HAP-1 (cell line): Measurements from ENCODE around the gene EDC4.

Experiments
- DNase-seq, 2 experiments: peaks; one replicate each; pipeline ENCODE4 v3.0.0-alpha.2; 2016 to 2020; ENCODE audit warnings: low spot score in 2 of 2
- H3K27me3 ChIP-seq: fragments of 250-450 bp; sonication (Bioruptor Pico); 2 replicates; pipeline ENCODE4 v1.5.1; 2020; ENCODE audit warnings: low read depth, mild to moderate bottlenecking, moderate library complexity
- H3K36me3 ChIP-seq: fragments of 250-450 bp; sonication (Bioruptor Pico); replicated peaks from 2 replicates; pipeline ENCODE4 v1.5.1; 2020; ENCODE audit warnings: mild to moderate bottlenecking
- H3K4me1 ChIP-seq: fragments of 250-450 bp; sonication (Bioruptor Pico); 2 replicates; pipeline ENCODE4 v1.5.1; 2020; ENCODE audit warnings: mild to moderate bottlenecking
- H3K4me3 ChIP-seq: fragments of 250-450 bp; sonication (Bioruptor Pico); 2 replicates; pipeline ENCODE4 v1.5.1; 2020; ENCODE audit warnings: mild to moderate bottlenecking, moderate library complexity
- H3K9me3 ChIP-seq: fragments of 250-450 bp; sonication (Bioruptor Pico); 2 replicates; pipeline ENCODE4 v1.5.1; 2020; ENCODE audit warnings: mild to moderate bottlenecking, moderate library complexity
- in situ Hi-C: fragments of 300-500 bp; cut with MboI; formaldehyde crosslinking; loops from 3 replicates; pipeline ENCODE4 v1.14.3; 2020; ENCODE audit warnings: low sequenced_read_pairs, inconsistent platforms, mixed read lengths

The EDC4 gene

GRCh38 chr16:67842509-67843342 lies 30.1 kb upstream of the EDC4 start:
- peak; percentile 39 to 73 for DNase-seq

GRCh38 chr16:67843343-67843765 lies 29.5 kb upstream of the EDC4 start:
- in situ Hi-C loops = no loop called here
- no peaks in the 10 kb centered on the region for H3K27me3 ChIP-seq
- peaks cover 44% of the 10 kb centered on the region for H3K4me1 ChIP-seq
- H3K36me3 ChIP-seq = peaks cover 11% of the 10 kb centered on the region; the same call in 1 of the 2 replicates
- DNase-seq = peak in 1 of 2 experiments; percentile 6
- no peaks in the 10 kb centered on the region for H3K9me3 ChIP-seq
- peak overlapping the region; percentile 89 for H3K4me3 ChIP-seq

More at GRCh38 chr16:67842509-67843342, 30.1 kb upstream of the EDC4 start:
- peaks cover 38% of the 10 kb centered on the region for H3K4me1 ChIP-seq
- in situ Hi-C loops = no loop called here
- peaks cover 11% of the 10 kb centered on the region; the same call in 1 of the 2 replicates for H3K36me3 ChIP-seq
- H3K4me3 ChIP-seq = peak overlapping the region; percentile 89
- no peaks in the 10 kb centered on the region for H3K9me3 ChIP-seq
- no peaks in the 10 kb centered on the region for H3K27me3 ChIP-seq

GRCh38 chr16:67844497-67844896 lies 28.4 kb upstream of the EDC4 start:
- peak overlapping the region; percentile 89; the same call in 1 of the 2 replicates for H3K4me3 ChIP-seq
- H3K27me3 ChIP-seq = no peaks in the 10 kb centered on the region
- peaks cover 21% of the 10 kb centered on the region for H3K36me3 ChIP-seq
- DNase-seq = peak; percentile 8 to 47
- in situ Hi-C loops = no loop called here
- no peaks in the 10 kb centered on the region for H3K9me3 ChIP-seq
- peaks cover 47% of the 10 kb centered on the region for H3K4me1 ChIP-seq

GRCh38 chr16:67845291-67846062 lies 27.4 kb upstream of the EDC4 start:
- Histone ChIP-seq H3K27me3 (no peaks in the 10 kb centered on the region), H3K9me3 (no peaks in the 10 kb centered on the region), H3K36me3 (peaks cover 27% of the 10 kb centered on the region), H3K4me3 (peak overlapping the region; percentile 98), H3K4me1 (peaks cover 45% of the 10 kb centered on the region)
- in situ Hi-C loops = no loop called here
- peak in 1 of 2 experiments; percentile 18 for DNase-seq

GRCh38 chr16:67846063-67846319 lies 26.9 kb upstream of the EDC4 start:
- in situ Hi-C loops = no loop called here
- Histone ChIP-seq H3K27me3 (no peaks in the 10 kb centered on the region), H3K4me1 (peaks cover 42% of the 10 kb centered on the region), H3K9me3 (no peaks in the 10 kb centered on the region), H3K36me3 (peaks cover 30% of the 10 kb centered on the region), H3K4me3 (peak overlapping the region; percentile 98)
- DNase-seq = no peak

- peaks cover 37% of the 10 kb centered on the region for H3K4me1 ChIP-seq
- peak; percentile 95 to 98 for DNase-seq
- no peaks in the 10 kb centered on the region for H3K27me3 ChIP-seq
- H3K36me3 ChIP-seq = peaks cover 32% of the 10 kb centered on the region
- in situ Hi-C loops = no loop called here
- no peaks in the 10 kb centered on the region for H3K9me3 ChIP-seq
- peak within 1 kb of the TSS; percentile 98 for H3K4me3 ChIP-seq
Observed at GRCh38 chr16:67846320-67847063, 26.4 kb upstream of the EDC4 start, which contains the start of gene NUTF2. Gene NUTF2, plus strand, starts transcription at chr16:67846933. Its CDS starts 18,198 bp downstream, at chr16:67865131.

GRCh38 chr16:67847064-67847861 lies 25.6 kb upstream of the EDC4 start, which contains the start of gene CENPT:
Gene CENPT, minus strand, starts transcription at chr16:67847693. Its CDS starts 13,834 bp downstream, at chr16:67833859.
- Histone ChIP-seq H3K36me3 (peaks cover 35% of the 10 kb centered on the region), H3K4me3 (peak within 1 kb of the TSS; percentile 98), H3K4me1 (peaks cover 36% of the 10 kb centered on the region), H3K27me3 (no peaks in the 10 kb centered on the region), H3K9me3 (no peaks in the 10 kb centered on the region)
- in situ Hi-C loops = no loop called here
- DNase-seq = peak; percentile 20 to 38

GRCh38 chr16:67848118-67848517 lies 24.7 kb upstream of the EDC4 start:
- no peaks in the 10 kb centered on the region for H3K27me3 ChIP-seq
- H3K4me1 ChIP-seq = peaks cover 36% of the 10 kb centered on the region
- in situ Hi-C loops = no loop called here
- H3K4me3 ChIP-seq = peak overlapping the region; percentile 98
- peaks cover 40% of the 10 kb centered on the region for H3K36me3 ChIP-seq
- no peaks in the 10 kb centered on the region for H3K9me3 ChIP-seq
- no peak for DNase-seq

GRCh38 chr16:67853670-67854069 lies 19.2 kb upstream of the EDC4 start:
- H3K9me3 ChIP-seq = no peaks in the 10 kb centered on the region
- H3K4me3 ChIP-seq = no peak overlapping the region
- H3K36me3 ChIP-seq = peaks cover 42% of the 10 kb centered on the region
- in situ Hi-C loops = no loop called here
- H3K27me3 ChIP-seq = no peaks in the 10 kb centered on the region
- DNase-seq = no peak
- H3K4me1 ChIP-seq = 0 out of 2 replicates have a peak, but pooled peaks cover 3% of the 10 kb centered on the region

GRCh38 chr16:67855789-67856188 lies 17.1 kb upstream of the EDC4 start:
- peaks cover 35% of the 10 kb centered on the region for H3K36me3 ChIP-seq
- H3K4me1 ChIP-seq = no peaks in the 10 kb centered on the region
- no peaks in the 10 kb centered on the region for H3K27me3 ChIP-seq
- no peaks in the 10 kb centered on the region for H3K9me3 ChIP-seq
- no peak overlapping the region for H3K4me3 ChIP-seq
- in situ Hi-C loops = no loop called here
- DNase-seq = no peak

- in situ Hi-C loops = no loop called here
- H3K9me3 ChIP-seq = no peaks in the 10 kb centered on the region
- H3K4me3 ChIP-seq = no peak overlapping the region
- H3K36me3 ChIP-seq = peaks cover 37% of the 10 kb centered on the region
- DNase-seq = no peak
- no peaks in the 10 kb centered on the region for H3K27me3 ChIP-seq
- no peaks in the 10 kb centered on the region for H3K4me1 ChIP-seq
Observed at GRCh38 chr16:67856927-67857546, 15.8 kb upstream of the EDC4 start.

GRCh38 chr16:67857547-67858233 lies 15.2 kb upstream of the EDC4 start:
- Histone ChIP-seq H3K9me3 (no peaks in the 10 kb centered on the region), H3K27me3 (no peaks in the 10 kb centered on the region), H3K4me3 (no peak overlapping the region), H3K36me3 (peaks cover 39% of the 10 kb centered on the region), H3K4me1 (no peaks in the 10 kb centered on the region)
- DNase-seq = peak in 1 of 2 experiments; percentile 29
- in situ Hi-C loops = no loop called here
